Fibroblast of villous mesenchyme (primary cell): ENCODE data around the gene CD47. TPM values are rescaled to one million over a fixed set of nuclear protein-coding genes. Genes with fewer than 3 reads are reported as not detected.

Experiments
- DNase-seq: peaks from one replicate; pipeline ENCODE4 v3.0.0-alpha.2; 2010; ENCODE audit warnings: low read depth
- H3K4me3 ChIP-seq: 2 replicates; pipeline ENCODE4 v1.5.1; 2011; ENCODE audit warnings: low read depth, mild to moderate bottlenecking, low read length
- total RNA-seq: library from RNA; depleted of rRNA; stranded (reverse); fragments of >200 nt; gene quantifications from 2 replicates; pipeline ENCODE4 v1.2.3, GENCODE V29; 2012
- TF ChIP-seq, protein P1 (sequence below): IDR thresholded peaks from 2 replicates; pipeline ENCODE4 v1.5.1; 2012; ENCODE audit warnings: low read depth, mild to moderate bottlenecking, low read length; ENCODE audit not compliant: insufficient read depth

CD47 gene
- total RNA-seq, 1 donor, result 76.4 TPM

DNA sequence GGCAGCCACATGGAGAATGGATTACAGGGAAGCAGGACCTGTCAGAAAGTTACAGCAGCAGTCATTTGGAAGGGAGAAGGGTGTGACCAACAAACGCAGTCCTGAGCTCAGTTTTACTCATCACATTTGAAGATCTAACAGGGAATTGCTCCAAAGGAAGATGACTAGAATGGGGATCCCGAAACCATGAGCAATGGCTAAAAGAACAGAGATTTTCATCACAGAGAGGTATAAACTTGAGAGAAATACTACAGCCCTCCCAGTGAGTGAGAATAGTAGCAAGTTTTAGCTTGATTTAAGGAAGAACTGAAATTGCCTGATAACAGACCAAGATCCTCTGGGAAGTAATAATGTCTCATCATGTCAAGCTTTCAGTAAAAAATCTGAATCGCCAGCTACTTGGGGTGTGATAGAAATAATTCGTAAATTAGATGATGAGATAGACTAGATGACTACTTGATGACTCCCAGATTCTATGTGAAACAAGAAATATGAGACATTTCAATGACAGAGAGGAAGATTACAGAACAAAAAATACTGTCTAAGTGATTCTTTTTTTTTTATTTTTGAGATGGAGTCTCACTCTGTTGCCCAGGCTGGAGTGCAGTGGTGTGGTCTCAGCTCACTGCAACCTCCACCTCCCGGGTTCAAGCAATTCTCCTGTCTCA is 16.9 kb downstream of the CD47 start:
- no peak for DNase-seq
- H3K4me3 ChIP-seq, result no peak overlapping the region
- TF ChIP-seq, protein P1, sequence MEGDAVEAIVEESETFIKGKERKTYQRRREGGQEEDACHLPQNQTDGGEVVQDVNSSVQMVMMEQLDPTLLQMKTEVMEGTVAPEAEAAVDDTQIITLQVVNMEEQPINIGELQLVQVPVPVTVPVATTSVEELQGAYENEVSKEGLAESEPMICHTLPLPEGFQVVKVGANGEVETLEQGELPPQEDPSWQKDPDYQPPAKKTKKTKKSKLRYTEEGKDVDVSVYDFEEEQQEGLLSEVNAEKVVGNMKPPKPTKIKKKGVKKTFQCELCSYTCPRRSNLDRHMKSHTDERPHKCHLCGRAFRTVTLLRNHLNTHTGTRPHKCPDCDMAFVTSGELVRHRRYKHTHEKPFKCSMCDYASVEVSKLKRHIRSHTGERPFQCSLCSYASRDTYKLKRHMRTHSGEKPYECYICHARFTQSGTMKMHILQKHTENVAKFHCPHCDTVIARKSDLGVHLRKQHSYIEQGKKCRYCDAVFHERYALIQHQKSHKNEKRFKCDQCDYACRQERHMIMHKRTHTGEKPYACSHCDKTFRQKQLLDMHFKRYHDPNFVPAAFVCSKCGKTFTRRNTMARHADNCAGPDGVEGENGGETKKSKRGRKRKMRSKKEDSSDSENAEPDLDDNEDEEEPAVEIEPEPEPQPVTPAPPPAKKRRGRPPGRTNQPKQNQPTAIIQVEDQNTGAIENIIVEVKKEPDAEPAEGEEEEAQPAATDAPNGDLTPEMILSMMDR, result no peak

DNA sequence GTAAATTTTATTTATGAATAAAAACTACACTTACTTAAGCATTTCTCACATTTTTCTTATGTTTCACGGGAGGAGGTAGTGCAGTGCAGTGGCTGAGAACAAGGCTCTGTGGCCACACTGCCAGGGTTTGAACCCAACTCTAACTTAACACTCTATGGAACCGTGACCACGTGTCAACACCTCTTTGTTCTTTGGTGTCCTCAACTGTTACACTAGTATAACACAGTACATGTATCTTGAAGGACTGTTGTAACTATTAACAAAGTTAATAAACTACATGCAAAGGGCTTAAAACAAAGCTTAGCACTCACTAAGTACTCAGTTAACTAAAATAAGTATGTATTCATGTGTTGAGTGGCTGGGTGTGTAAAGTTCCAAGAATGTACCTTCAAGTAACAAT is 19.5 kb downstream of the CD47 start:
- DNase-seq, result no peak
- TF ChIP-seq, protein P1, result no peak

DNA sequence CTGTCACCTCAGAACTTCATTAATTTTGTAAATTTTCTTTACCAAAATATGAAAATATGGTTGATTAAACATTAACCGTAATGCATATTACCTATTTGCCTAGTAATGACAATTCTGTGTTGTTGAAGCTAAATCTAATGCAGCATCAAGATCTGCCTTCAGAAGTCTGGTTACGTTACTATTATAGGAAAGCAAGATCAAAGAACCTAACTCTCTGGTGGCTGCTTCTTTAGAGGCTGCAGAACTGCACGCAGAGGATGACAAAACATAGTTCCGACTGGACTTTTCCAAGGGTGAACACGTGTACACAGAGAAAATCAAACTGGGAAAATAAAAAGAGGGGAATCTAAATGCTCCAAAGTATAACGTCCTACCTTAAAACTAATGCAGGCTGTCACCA is 20.5 kb downstream of the CD47 start:
- no peak overlapping the region for H3K4me3 ChIP-seq
- TF ChIP-seq, protein P1, result no peak
- DNase-seq, result no peak

More for the DNA sequence above, 19.5 kb downstream of the CD47 start:
- no peak overlapping the region for H3K4me3 ChIP-seq

DNA sequence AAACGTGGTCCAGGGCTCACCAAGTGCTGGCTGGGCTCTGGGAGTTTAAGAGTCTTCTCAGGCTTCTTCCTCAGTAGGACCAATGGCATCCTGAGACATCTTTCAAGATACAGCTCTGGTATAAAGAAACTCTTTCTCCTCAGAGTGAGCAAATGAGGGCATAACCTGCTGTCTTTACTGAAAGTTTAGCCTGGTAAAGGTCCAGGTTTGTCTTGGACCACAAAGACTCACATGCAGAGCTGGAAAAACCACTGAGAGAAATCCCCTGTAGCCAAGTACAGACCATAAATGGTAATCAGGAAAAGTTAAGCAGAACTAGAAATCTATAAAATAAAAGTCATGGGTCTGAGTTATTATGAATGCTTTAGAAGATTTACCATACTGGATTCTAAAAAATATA is 23.1 kb downstream of the CD47 start:
- H3K4me3 ChIP-seq, result no peak overlapping the region
- no peak for DNase-seq
- TF ChIP-seq, protein P1, result no peak

DNA sequence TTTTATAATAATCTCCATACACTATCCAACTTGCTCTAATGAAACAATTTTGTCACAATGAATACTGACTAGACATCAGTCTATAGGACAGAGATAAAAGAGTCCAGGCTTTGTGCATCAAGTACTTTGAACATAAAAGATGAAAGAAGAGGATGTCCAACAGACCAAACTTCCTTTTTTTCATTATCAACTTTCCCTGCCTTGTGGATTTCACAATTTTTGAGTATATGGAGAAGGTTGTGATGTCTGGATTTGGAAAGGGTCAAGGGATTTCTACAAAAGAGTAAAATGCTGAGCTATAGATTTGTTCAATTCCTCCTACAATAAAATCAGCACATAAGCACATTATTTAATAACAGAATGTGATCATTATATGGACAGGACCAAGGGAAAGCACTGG is 25.7 kb downstream of the CD47 start:
- no peak for DNase-seq
- no peak overlapping the region for H3K4me3 ChIP-seq
- TF ChIP-seq, protein P1, result no peak

DNA sequence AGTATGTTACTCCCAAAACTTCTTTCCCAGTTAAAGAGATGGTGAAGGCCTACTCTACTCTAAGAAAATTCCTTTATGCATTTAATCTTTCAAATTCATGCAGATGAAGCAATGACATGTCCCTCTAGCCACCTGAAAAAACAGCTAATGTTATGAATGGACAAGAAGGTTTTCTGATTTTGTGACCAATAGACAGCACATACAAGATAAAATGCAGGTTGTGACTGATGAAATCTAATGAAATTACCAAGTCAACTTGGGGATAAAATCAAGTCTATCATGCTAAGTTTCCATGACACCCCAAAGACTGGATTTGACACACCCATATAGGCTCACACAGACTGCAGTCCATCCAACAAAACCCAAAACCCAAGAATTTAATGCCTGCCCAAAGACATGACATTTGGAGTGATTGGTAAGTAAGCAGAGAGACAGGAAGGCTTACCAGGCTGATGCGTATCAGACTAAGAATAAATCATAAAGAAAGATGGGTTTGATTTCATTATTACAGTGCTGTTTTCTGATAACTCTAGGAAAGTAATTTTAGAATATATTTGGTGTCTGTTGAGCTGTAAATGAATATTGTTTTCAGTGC is 26.4 kb downstream of the CD47 start:
- no peak for DNase-seq
- TF ChIP-seq, protein P1, result no peak
- H3K4me3 ChIP-seq, result no peak overlapping the region
